Measurements from ENCODE around the gene TRIO.
"Not testable (repeated sequence)": the region's sequence is repeated elsewhere in the genome, so short reads cannot be mapped to it uniquely, and the experiment has no call there.

Gene TRIO

DNA sequence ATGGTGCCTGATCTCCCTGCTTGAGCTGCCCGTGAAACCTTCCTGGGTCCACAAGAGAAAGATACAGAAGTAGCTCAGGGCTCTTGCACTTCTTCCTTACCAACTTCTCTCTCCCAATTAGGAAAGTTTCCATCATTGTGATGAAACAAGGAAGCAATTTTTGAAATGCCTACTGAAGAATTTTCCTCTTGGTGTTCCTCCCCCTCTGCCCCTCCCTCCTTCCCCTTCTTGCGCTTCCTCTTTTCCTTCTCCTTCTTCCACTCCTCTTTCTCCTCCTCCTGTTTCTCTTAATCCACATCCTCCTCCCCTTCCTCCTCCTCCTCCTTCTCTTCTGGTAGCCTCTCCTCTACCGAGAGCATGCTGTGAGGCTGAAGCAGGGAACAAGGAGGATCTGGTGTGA is 402.2 kb downstream of the TRIO start:
- H3K27ac Mint-ChIP-seq: no peak overlapping the region
- peaks cover 12 to 18% of the 10 kb centered on the region in 2 donors for H3K9me3 Mint-ChIP-seq
- ATAC-seq (replicated peaks): no peak
- peaks cover 33 to 49% of the 10 kb centered on the region in 2 donors for H3K27me3 Mint-ChIP-seq
- no peak for DNase-seq
- H3K36me3 Mint-ChIP-seq: peaks cover 9% of the 10 kb centered on the region in 2 donors
- H3K4me1 Mint-ChIP-seq: peaks cover 0 to 3% of the 10 kb centered on the region in 2 donors
- H3K4me3 Mint-ChIP-seq: no peak overlapping the region

DNA sequence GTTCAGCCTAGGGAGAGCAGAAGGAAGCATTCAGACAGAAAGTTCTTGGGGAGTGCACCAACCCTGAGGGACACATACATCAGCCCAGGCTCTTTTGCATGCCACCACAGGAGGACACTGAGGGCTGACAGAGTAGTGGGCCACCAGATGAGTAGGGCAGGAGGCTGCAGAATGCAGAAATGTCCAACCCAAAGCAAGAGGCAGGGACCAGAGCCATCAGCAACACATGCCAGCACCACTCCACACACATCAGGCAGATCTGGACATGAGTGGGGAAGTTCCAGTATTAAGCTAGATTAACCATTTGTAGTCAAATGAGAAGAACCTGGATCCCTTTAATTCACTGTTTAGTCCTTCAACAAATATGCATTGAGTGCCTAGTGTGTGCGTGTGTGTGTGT is 402.7 kb downstream of the TRIO start:
- Mint-ChIP-seq H3K4me1 (peaks cover 0 to 3% of the 10 kb centered on the region in 2 donors), H3K36me3 (peaks cover 9% of the 10 kb centered on the region in 2 donors), H3K27me3 (peaks cover 38 to 48% of the 10 kb centered on the region in 2 donors), H3K27ac (no peak overlapping the region), H3K9me3 (peaks cover 8 to 12% of the 10 kb centered on the region in 2 donors), H3K4me3 (no peak overlapping the region)
- DNase-seq (no peak), ATAC-seq (replicated peaks) (no peak)

DNA sequence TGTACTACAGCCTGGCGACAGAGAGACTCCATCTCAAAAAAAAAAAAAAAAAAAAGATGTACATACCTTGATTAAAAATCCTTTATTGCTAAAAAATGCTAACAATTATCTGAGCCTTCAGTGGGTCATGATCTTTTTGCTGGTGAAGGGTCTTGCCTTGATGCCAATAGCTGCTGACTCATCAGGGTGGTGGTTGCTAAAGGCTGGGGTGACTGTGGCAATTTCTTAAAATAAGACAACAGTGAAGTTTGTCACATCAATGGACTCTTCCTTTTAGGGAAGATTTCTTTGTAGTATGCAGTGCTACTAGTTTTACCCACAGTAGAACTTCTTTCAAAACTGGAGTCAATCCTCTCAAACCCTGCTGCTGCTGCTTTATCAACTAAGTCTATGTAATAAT is 404.5 kb downstream of the TRIO start:
- no peak for DNase-seq
- Mint-ChIP-seq H3K4me3 (no peak overlapping the region), H3K9me3 (peaks cover 0 to 2% of the 10 kb centered on the region in 2 donors), H3K36me3 (no peaks in the 10 kb centered on the region), H3K27ac (no peak overlapping the region), H3K4me1 (peaks cover 0 to 3% of the 10 kb centered on the region in 2 donors), H3K27me3 (peaks cover 34 to 48% of the 10 kb centered on the region in 2 donors)
- no peak for ATAC-seq (replicated peaks)

DNA sequence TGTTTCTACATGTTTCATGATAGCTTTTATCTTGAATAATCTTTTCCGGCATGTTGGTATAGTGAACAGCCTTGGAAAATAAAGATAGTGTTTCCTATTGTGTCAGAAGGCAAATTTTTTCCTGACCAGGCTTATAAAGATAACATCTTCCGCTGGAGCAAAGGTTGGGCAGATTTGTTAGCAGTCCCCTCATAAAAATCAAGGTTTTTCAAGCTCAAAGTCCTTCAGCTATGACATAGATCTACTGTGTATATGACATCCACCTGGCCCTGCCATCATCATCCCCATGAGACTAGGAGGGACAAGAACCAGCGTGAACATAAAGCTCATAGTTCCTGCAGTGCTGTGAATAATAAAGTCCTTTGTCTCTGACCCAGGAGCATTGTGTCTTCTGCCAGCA is 408.1 kb downstream of the TRIO start:
- no peak overlapping the region for H3K4me3 Mint-ChIP-seq
- H3K36me3 Mint-ChIP-seq: peaks cover 0 to 8% of the 10 kb centered on the region in 2 donors
- H3K27ac Mint-ChIP-seq: no peak overlapping the region
- ATAC-seq (replicated peaks) (no peak), DNase-seq (no peak)
- H3K9me3 Mint-ChIP-seq: peaks cover 9 to 15% of the 10 kb centered on the region in 2 donors
- peaks cover 36 to 43% of the 10 kb centered on the region in 2 donors for H3K27me3 Mint-ChIP-seq
- peaks cover 0 to 3% of the 10 kb centered on the region in 2 donors for H3K4me1 Mint-ChIP-seq

DNA sequence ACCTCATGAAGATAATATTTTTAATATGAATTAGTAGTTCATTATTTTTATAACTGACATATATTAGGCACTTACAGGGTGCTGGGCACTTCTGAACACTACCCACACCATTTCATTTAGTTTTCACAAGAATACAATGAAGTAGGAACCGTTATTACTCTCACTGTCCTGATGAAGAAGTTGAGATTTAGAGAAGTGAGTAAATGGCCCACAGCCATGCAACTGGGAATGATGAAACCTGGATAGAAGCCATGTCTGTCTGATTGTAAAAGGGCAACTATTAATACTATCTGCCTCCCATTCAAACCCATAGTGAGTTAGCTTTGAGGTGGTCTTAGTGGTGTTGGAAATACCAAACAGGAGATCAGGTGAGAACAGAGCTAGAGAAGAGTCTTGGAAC is 408.9 kb downstream of the TRIO start:
- peaks cover 0 to 8% of the 10 kb centered on the region in 2 donors for H3K36me3 Mint-ChIP-seq
- peaks cover 9 to 15% of the 10 kb centered on the region in 2 donors for H3K9me3 Mint-ChIP-seq
- DNase-seq (no peak), ATAC-seq (replicated peaks) (no peak)
- peaks cover 0 to 3% of the 10 kb centered on the region in 2 donors for H3K4me1 Mint-ChIP-seq
- no peak overlapping the region for H3K4me3 Mint-ChIP-seq
- no peak overlapping the region for H3K27ac Mint-ChIP-seq
- H3K27me3 Mint-ChIP-seq: peaks cover 30 to 37% of the 10 kb centered on the region in 2 donors

DNA sequence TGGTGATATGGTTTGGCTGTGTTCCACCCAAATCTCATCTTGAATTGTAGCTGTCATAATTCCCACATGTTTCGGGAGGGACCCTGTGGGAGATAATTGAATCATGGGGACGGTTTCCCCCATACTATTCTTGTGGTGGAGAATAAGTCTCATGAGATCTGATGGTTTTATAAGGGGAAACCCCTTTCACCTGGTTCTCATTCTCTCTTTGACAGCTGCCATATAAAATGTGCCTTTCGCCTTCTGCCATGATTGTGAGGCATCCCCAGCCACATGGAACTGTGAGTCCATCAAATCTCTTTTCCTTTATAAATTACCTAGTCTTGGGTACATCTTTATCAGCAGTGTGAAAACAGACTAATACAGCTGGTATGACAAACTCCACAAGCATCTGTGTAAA is 411.1 kb downstream of the TRIO start:
- DNase-seq; H3K27ac Mint-ChIP-seq; ATAC-seq (replicated peaks); H3K36me3 Mint-ChIP-seq; H3K4me1 Mint-ChIP-seq; H3K4me3 Mint-ChIP-seq: not testable (repeated sequence)
- peaks cover 9 to 15% of the 10 kb centered on the region in 2 donors for H3K9me3 Mint-ChIP-seq
- peaks cover 35 to 42% of the 10 kb centered on the region in 2 donors for H3K27me3 Mint-ChIP-seq

DNA sequence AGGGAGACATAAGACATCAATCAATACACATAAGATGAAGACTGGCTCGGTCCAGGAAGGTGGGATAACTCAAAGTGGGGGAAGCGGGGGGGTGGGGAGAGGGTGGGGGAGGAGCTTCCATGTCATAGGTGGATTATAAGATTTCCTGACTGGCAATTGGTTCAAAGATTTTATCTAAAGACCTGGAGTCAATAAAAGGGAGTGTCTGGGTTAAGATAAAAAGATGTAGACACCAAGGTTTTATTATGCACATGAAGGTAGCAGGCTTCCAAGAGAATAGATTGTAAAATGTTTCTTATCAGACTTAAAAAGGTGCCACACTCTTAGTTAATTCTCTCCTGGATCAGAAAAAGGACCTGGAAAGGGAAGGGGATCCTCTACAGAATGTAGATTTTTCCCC is 412.9 kb downstream of the TRIO start:
- Mint-ChIP-seq H3K9me3 (peaks cover 9 to 15% of the 10 kb centered on the region in 2 donors), H3K27ac (no peak overlapping the region), H3K4me1 (peaks cover 4 to 24% of the 10 kb centered on the region in 2 donors), H3K4me3 (no peak overlapping the region), H3K36me3 (peaks cover 0 to 8% of the 10 kb centered on the region in 2 donors), H3K27me3 (peaks cover 24 to 35% of the 10 kb centered on the region in 2 donors)
- no peak for ATAC-seq (replicated peaks)
- no peak for DNase-seq

DNA sequence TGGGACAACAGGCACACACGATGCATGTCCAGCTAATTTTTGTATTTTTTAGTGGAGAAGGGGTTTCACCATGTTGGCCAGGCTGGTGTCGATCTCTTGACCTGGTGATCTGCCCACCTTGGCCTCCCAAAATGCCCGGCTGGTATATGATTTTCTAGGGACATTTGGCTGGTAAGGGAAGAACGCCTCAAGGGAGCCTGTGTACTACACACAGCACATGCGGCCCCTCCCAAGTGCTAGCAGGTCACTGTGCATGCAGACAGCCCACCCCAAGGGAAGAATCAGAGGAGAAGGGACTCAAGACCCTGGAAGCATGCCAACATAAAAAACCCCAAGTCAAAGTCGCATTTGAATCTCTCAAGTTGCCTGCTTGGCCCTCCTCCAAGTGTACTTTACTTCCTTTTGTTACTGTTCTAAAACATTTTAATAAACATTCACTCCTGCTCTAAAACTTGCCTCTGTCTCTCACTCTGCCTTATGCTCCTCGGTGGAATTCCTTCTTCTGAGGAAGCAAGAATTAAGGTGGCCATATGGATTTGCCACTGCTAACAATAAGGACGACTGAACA is 414.1 kb downstream of the TRIO start:
- DNase-seq (no peak), ATAC-seq (replicated peaks) (no peak)
- Mint-ChIP-seq H3K27ac (no peak overlapping the region), H3K4me1 (peaks cover 4 to 24% of the 10 kb centered on the region in 2 donors), H3K27me3 (peaks cover 20 to 31% of the 10 kb centered on the region in 2 donors), H3K4me3 (no peak overlapping the region), H3K9me3 (peaks cover 7 to 15% of the 10 kb centered on the region in 2 donors), H3K36me3 (peaks cover 0 to 8% of the 10 kb centered on the region in 2 donors)

DNA sequence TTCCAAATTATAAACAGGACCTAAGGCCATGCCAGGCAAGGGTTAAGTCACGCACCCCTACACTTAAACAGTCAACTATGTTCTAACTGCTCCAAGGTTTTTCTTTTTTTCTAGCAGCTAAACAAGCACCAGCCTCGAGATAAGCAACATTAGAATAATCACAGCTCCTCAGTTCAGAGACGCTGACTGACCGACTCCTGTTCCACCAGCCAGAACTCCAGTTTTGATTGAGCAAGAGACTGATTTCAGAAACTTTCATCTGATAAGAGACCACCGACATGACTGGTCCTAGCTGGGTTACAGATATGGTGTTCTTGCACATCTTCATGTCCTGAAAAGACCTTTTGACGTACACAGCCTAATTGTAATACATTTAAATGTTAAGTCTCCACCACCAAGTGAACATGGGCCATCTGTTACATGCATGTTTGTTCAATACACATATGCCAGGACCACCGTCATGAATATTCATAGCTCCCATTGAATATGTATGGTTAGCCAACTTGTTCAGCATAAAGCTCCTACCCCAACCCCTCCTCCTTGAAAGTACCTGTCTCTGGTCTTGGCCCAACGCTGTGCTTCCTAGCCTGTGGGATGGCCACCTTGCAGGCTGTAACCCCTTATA is 414.8 kb downstream of the TRIO start:
- no peak for ATAC-seq (replicated peaks)
- H3K4me1 Mint-ChIP-seq: peaks cover 4 to 24% of the 10 kb centered on the region in 2 donors
- peaks cover 5 to 15% of the 10 kb centered on the region in 2 donors for H3K9me3 Mint-ChIP-seq
- H3K4me3 Mint-ChIP-seq: no peak overlapping the region
- H3K27me3 Mint-ChIP-seq: peaks cover 17 to 26% of the 10 kb centered on the region in 2 donors
- H3K36me3 Mint-ChIP-seq: peaks cover 0 to 8% of the 10 kb centered on the region in 2 donors
- H3K27ac Mint-ChIP-seq: no peak overlapping the region
- DNase-seq: no peak

Measured in stimulated activated naive B cell treated with anti-CD40 and anti-IgM and Interleukin-4, amounts not matched to agents 10 μg/mL and 1 μg/mL and 100 μg/mL, for 72 hours (primary cell).